HG03280 (cell line): ENCODE results near the gene CITED4.

Source experiments
- ATAC-seq: cut with Tn5 transposase; IDR thresholded peaks from one replicate; pipeline ENCODE4 v1.9.1; 2021; ENCODE audit warnings: mild to moderate bottlenecking, moderate library complexity; ENCODE audit not compliant: unreplicated experiment

CITED4 gene

DNA sequence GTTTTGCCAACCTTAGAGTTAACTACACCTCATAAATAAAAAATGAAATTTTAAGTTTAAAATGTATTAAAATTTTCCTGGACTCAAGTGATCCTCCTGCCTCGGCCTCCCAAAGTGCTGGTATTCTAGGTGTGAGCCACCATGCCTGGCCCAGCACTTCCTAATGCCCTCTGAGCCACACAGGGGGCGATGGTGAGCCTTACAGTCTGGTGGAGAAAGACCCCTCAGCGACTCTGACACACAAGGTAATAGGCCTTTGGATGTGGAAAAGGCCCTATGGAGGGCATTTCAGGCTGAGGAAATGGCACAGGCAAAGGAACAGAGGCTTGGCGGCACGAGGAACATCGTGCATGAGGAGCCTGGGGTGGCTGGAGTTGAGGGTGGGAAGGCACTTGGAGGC, 6.7 kb downstream of the CITED4 start:
- no peak for ATAC-seq

DNA sequence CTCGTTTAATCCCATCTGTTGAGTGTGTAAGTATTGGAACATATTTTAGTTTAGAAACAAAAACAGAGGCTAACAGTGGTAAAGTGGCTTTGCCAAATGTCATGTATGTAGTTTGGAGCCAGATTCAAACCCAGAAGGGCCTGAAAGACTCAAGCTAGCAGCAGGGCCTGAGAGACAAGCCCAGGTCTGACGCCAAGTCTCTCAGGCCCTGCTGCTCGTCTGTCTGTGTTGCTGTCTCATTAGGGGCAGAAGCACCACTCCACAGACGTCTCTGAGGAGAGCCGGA, 8.3 kb downstream of the CITED4 start:
- ATAC-seq: no peak

DNA sequence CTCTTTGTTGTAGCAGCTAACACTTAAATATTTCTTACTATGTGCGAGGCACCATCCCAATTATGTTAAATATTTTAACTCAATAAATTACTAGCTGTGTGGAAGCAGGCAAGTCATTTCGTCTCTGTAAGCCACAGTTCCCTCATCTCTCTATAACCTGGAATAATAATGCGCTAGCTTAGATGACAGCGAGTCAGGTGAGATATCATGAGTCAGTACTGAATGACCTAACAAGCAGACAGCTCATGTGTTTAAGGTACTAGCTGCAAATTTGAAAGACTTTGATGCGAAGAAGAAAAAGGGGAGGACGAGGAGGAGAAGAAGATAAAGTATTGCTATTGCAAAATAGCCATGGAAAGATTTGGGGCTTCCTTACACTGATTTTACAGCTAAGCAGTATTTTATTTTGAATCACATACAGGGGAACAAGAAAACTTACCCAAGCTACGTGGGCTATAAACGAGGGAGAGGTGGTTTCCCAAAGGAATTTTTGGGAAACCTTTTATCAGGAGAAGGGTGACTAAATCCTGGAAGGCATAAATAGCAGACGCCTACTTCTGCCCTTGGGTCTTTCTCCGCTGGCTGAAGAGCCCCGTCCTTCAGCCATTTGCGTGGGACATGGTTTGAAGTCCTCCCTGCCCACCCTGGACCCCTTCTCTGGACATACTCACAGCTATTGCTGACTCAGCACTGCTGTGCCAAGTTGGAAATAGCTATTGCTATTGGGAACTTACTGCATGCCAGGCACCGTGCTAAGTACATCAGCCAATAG, 8.9 kb downstream of the CITED4 start:
- ATAC-seq: no peak

DNA sequence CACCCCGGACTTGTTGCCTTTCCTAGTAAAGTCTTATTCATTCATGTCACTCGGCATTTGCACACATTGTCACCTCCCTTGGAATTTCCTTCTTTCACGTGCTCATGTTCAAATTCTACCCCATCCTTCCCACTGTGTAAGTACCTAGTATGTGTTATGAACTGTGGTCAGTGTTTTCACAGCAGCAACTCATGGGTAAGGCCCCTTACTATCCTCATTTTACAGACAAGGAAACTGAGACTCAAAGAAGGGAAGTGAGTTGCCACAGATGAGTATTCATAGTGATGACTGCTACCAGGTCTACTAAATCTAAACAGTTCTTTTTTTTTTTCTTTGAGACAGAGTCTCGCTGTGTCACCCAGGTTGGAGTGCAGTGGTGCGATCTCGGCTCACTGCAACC, 10.5 kb downstream of the CITED4 start:
- ATAC-seq: peak; percentile 64

DNA sequence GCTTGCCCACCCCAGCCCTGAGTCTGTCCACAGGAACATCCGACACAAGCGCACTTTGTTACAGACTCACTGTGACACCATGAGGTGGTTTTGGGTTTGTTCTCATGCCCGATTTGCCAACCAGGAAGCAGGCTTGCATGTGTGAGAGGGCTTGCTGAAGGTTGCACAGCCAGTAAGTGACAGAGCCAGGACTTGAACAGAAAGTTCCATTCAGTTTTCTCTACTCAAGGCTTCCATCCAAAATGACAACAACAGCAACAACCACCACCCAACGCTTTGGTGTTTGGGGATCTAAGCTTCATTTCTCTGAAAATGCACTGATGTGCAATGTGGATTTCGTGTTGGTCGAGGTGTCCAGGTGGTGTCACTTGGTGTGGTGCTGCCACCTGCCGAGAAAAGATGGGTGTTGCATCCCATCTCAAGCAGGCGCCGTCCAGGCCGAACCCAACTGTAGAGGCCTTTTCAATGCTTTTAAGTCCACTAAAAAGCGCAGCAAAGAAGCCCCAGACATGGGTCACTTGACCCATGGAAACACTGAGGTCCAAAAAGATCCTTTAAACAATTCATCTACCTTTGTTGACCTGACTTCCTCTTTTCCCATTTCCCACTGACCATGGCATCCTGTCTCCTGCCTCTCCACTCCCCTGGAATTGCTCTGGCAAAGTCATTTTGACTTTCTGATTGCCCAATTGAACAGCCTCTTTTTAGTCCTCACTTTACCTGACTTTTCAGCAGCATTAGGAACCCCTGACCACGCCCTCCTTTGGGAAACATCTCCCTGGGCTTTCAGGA, 12.2 kb downstream of the CITED4 start:
- ATAC-seq: no peak

DNA sequence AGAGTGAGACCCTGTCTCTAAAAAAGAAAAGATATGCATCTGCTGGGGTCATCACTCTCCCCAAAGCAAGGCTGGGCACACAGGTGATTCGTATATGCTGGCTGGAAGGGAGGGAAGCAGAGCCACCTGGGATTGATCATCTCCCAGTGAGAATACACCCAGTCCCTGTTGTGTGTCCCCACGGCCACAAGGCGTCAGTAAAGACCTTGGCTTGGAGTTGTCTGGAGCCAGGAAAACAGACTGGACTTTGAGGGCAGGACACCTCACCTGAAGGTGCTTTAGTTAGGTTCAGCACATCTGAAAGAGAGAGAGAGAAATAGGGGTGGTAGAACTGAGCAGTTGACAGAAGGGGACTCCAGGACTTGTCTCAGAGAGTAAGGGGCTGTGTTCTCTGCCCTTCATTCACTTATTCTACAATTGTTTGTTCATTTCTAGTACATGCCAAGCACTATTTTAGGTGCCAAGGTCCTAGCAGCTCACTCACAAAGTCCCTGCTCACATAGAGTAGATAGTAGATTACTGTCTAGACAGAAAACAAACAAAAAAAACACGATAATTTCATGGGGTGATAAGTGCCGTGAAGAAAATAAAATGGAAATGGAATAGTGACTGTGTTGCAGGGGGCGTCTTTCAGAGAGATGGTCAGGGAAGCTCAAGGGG, 13.5 kb downstream of the CITED4 start:
- no peak for ATAC-seq

DNA sequence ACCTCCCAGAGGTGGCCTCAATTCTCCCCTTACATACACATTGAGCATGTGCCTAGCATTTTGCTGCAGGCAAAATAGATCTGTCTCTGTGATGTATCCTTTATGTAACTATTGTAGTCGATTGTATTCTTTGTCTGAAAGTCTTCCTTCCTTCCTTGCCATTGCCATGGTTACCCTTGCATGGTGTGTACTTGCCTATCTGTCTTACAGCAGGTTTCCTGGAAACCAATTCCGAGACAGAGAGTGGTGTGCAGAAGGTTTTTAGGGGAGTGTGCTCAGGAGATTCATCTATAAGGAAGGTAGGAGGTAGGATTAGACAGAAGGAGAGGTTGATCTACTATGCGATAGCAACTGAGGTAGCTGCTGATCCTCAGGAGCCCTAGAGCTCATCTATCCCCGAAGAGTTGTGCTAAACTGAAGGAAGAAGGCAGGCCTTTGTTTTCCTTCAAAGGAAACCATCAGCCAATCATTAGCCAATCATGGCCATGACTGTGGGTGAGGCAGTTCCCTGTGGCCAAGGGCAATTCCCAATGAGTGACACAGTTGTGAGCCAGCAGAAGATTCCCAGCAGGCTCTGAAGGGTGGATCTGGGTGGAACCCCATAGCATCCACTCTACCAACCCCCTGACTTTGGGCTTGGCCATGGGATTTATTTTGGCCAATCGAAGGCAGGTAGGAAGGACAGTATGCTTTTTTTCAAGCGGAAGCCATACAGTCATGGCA, 15.0 kb downstream of the CITED4 start:
- ATAC-seq: no peak

DNA sequence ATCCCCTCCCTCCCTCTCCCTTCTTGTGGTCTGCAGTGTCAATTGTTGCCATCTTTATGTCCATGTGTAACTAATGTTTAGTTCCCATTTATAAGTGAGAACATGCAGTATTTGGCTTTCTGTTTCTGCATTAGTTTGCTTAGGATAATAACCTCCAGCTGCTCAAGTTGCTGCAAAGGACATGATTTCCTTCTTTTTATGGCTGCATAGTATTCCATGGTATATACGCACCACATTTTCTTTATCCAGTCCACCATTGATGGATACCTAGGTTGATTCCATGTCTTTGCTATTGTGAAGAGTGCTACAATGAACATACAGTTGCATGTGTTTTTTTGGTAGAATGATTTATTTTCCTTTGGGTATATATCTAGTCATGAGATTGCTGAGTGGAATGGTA, 16.3 kb downstream of the CITED4 start:
- ATAC-seq: no peak

DNA sequence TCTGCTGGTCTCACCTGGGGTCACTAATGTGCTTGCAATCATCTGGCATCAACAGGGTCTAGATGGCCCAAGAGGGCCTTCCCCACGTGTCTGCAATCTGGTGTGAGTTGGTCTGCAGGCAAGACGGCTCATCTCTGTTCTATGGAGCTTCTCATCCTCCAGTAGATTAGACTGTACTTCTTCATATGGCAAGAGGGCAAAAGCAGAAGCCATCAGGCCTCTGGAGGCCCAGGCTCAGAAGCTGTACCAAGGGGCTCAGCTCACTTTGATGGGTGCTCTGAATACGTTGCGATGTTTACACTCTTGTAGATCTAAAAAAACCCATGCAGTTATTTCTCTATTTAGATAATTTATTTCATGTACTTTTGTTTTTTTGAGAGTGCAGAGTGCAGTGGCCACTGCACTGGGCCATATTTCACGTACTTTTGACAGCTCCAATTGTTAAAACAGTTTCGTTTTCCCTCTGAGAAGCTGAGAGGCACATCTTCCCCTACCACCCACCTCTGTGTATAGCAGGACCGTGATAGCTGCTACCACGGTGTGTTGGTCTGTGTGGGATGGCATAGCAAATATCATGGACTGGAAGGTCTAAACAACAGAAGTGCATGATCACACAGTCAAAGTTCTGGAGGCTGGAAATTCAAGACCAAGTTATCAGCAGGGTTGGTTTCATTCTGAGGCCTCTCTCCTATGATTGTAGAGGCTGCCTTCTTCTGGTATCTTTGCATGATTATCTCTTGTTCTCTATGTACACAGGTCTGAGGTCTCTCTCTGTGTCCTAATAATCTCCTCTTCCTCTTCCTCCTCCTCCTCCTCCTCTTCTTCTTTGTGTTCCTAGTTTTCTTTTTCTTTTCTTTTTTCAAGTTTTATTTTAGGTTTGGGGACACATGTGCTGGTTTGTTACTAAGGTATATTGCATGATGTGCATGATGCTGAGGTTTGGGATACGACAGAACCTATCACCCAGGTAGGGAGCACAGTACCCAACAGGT, 17.0 kb downstream of the CITED4 start:
- ATAC-seq: no peak

DNA sequence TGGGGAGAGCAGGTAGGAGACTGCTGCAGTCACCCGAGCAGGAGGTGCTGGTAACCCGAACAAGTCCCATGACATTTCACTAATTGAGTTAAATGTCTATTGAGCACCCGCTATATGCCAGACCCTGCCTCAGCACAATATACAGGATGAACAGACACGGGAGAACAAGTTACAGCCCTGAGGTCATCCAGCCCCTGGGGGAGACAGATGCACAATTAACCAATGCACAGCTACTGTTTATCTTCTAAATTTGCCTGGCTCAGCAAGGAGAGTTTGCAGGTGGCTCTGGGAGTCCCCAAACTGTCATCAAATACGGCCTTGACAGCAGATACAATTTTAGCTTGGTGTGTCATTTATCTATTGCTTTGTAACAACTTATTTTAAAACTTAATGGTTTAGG, 18.1 kb downstream of the CITED4 start:
- ATAC-seq: no peak

DNA sequence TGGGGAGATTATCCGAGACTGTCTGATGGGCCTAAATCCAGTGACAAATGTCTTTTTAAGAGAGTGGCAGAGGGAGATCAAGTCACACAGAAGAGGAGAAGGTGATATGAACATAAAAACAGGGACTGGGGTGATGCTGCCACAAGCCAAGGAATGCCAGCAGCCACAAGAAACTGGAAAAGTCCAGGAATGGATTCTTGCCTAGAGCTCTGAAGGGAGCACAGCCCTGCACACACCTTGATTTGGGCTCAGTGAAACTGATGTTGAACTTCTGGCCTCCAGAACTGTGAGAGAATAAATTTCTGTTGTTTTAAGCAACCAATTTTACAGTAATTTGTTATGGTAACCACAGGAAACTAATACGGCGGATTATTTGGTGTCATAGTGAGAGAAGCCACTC, 19.5 kb downstream of the CITED4 start:
- ATAC-seq: no peak

DNA sequence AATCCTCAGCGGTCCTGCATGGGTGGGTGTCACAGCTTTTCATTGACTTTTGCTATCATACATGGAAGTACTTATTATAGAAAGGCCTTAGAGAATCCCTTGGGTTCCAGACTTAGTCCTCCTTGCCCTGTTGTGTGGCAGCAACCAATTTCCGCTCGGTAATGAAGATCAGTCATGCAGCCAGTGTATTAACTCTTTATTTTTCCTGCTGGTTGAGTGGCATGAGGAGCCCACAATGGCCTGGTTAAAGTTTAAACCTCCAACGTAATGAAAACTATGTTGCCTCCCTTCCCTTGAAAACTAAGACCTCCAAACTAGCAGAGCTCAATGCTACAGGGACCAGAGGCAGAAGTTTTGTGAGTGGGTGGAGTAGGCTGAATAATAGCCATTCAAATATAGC, 20.0 kb downstream of the CITED4 start:
- no peak for ATAC-seq

DNA sequence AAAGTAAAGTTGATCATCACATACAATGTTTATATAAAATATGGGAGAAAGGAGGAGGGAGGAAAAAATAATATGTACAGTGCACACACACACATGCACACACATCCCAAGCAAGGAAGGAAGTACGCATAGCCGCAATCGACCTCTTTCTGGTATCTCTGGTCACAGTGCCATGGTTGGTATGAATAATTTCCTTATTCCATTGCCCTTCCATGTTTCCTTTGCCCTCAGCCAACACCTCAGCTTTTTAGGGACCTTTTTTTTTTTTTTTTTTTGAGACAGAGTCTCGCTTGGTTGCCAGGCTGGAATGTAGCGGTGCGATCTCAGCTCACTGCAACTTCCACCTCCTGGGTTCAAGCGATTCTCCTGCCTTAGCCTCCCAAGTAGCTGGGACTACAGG, 20.6 kb downstream of the CITED4 start:
- ATAC-seq: no peak

DNA sequence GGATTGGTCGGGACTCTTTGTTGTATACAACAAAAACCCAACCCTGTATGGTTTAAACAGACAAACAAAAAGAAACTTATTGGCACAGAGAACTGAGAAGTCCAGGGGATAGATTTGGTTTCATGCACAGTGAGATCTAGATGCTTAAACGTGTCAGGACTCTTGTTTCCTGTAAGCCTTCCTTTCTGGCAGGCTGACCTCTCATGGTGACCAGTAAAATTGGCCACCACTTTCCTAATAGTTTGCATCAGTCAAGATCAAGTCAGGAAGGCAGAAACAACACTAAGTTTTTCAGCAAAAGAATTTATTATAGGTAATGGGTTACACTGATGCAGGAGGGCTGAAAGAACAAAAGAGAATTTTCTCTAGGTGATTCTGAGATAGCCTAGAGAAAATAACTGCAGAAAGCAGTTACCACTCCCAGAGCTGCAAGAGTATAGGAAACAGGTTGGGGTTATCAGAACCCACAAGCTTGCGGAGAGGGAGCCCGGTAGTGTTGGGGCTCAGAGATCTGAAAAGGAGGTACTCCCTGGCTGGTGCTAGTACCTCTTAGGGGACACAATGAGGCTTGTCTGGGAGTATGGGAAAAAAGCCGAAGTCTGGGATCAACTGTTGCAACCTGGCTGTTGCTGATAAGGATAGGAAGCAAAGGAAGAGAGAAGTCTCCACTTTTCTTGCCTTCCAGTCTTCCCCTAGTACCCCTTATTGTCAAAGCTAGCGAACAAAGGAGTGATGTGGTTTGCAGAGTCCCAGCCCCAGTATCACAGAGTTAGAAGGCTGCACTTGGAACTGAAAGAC, 21.4 kb downstream of the CITED4 start:
- no peak for ATAC-seq

DNA sequence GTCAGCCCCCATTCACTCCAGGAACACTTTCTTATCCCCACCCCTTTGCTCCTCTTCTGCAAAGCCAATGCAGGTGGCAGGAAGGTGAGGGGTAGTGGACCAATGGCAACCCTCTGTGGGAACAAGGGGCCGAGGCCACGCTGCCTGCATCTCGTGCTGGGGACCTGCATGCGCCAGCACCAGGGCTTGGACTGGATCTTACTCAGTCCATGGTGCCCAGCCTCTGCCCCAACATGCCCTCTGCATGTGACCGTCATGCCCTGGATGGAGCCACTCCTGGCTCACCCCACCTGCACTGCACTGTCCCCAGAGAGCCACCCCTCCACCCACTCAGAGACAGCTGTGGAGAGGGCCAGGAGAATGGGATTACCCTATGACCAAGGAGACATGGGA, 22.2 kb downstream of the CITED4 start:
- no peak for ATAC-seq

DNA sequence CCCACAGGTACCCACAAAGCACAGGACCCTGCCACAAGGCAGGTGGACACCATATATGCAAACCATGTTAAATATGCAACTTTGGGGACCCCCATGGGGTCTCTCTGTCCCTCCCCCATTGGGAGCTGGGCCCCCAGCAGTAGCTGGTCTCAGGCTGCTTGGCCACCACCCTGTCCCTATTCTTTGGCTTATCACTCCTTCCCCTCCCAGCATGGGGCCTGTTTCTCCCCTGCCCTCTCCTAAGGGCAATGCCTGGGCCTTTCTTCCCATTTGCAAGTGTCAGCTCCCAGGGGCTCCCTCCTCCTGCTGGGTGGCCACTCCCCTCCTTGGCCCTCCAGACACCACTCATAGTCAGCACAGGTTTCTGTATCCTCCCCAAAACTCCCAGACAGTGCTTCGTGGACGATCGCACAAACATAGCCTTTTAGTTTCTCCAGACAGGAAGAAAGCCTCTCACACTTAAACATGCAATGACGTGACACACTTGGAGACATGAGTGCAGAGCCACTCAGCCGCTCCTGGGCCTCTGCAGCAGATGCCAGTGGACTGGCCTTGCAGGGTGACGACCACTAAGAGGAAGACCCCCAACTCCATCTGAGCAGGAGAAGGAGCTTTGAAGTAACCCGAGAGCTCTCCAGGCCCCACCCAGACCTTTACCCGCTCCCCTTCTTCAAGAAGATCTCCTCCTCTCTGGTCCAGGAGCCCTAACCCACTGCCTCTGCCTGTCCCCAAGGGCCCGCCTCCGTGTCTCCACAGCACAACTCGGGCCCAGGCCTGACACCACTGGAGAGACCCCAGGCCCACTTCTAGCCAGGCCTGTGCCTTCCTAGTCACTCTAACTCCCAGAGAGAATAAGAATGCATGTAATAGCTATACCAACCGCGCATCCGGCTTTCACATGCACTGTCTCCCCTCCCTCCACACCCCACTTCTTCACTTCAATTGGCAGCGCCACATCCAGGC, 22.9 kb downstream of the CITED4 start:
- no peak for ATAC-seq

DNA sequence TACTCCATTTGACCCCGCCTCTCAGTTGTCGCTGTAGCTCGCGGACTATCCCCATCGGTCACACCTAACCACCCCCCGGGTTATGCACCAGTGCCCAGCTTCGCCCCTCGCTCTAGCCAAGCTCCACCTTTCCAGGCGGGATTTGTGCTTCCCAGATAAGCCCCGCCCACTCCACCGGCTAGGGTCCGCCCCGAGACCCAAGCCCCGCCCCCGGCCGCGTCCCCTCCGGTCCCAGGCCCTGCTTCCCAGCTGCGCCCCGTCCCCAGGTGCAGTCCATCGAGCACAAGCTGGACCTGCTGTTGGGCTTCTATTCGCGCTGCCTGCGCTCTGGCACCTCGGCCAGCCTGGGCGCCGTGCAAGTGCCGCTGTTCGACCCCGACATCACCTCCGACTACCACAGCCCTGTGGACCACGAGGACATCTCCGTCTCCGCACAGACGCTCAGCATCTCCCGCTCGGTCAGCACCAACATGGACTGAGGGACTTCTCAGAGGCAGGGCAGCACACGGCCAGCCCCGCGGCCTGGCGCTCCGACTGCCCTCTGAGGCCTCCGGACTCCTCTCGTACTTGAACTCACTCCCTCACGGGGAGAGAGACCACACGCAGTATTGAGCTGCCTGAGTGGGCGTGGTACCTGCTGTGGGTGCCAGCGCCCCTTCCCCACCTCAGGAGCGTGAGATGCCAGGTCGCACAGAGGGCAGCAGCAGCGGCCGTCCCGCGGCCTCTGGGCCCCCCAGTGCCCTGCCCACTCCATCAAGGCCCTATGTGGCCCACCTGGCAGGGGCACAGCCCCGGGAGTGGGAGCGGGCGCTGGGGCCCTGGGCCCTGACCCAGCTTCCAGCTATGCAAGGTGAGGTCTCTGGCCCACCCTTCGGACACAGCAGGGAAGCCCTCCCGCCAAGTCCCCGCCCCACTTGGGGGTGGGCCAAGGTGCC, 23.9 kb downstream of the CITED4 start:
- no peak for ATAC-seq
